Right cardiac atrium (tissue), 5 donors: ENCODE data around the gene RNMT. TPM values are rescaled to one million over a fixed set of nuclear protein-coding genes. Genes with fewer than 3 reads are reported as not detected.
"Not testable (repeated sequence)": the region's sequence is repeated elsewhere in the genome, so short reads cannot be mapped to it uniquely, and the experiment has no call there.

Source experiments
- ATAC-seq, 2 donors: fragments of 200-7000 bp; cut with Tn5 transposase; one replicate each; pipeline versions ENCODE4 v1.8.0 to v1.9.1; 2020; ENCODE audit warnings: moderate library complexity in 2 of 2, mild to moderate bottlenecking in 1 of 2
- DNase-seq, 3 donors: peaks; one replicate each; pipeline ENCODE4 v3.0.0-alpha.2; 2020
- H3K27ac ChIP-seq: one replicate; pipeline ENCODE4 v1.5.1; 2013; ENCODE audit warnings: mild to moderate bottlenecking, low read length, control low read depth, moderate library complexity
- H3K27me3 ChIP-seq: one replicate; pipeline ENCODE4 v1.6.1; 2013; ENCODE audit not compliant: control insufficient read depth, insufficient read depth
- H3K4me1 ChIP-seq: one replicate; pipeline ENCODE4 v1.6.1; 2013; ENCODE audit warnings: low read length; ENCODE audit not compliant: control insufficient read depth, insufficient read depth
- H3K4me3 ChIP-seq: one replicate; pipeline ENCODE4 v1.5.1; 2013; ENCODE audit warnings: low read length, control low read depth
- H3K9me3 ChIP-seq: one replicate; pipeline ENCODE4 v1.6.1; 2013; ENCODE audit warnings: low read length; ENCODE audit not compliant: control insufficient read depth
- WGBS: extraction: QIAGEN DNeasy Blood & Tissue Kit; methylation state at CpG from one replicate; pipeline ENCODE4 v1.1.7; 2013; 5-methylcytosine and 5-hydroxymethylcytosine counted together
- intact Hi-C, 4 donors: fragments of 100-400 bp; cut with DNase I; formaldehyde crosslinking; loops; one replicate each; pipeline versions ENCODE4 v1.11.0 to v1.14.0; 2022 to 2023
- polyA plus RNA-seq: library from polyadenylated mRNA; stranded (reverse); fragments of 200-250 nt; gene quantifications from one replicate; pipeline ENCODE4 v1.2.3, GENCODE V29; 2013
- total RNA-seq, 4 donors: library from RNA; stranded (reverse); fragmentation: NEBNext Ultra II Directional; extraction: Animal tissue kit (Norgen Biotek cat#: 25700); gene quantifications; one replicate each; pipeline ENCODE4 v1.2.1, GENCODE V29; 2021
- donor health status: healthy with polysubstance abuse.
- donor health status: DM: no; HTN: yes; CAD: no.
- donor health status: DM: no; HTN: no; CAD: no.
- donor health status: DM: no; HTN: yes; CAD: no; lungs with severe emphysema.
- donor health status: DM: yes; HTN: yes; CAD: no.

RNMT gene
- total and polyA plus RNA-seq, 5 donors: 18.8 to 40.1 (median 31.6) TPM

DNA sequence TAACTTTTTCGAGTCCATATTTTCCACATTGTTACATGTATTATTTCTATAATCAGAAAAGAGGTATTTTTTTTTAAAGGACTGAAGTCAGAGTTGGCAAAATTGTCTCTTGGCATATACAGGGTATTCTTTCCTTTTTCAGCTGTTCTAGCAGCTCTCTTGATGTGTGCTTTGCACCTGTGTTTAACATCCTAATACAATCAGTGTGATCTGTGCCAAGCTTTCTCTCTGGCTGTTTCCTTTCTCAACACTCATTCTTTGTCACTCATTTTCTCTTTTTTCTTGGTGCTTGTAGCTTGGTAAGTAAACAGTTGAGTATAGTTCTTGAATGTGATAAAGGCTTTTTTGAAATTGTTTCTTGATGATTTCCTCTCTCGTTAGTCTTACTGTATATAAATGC, 9.2 kb downstream of the RNMT start:
- DNase-seq (no peak), ATAC-seq (no peak)
- H3K9me3 ChIP-seq: no peaks in the 10 kb centered on the region
- no peaks in the 10 kb centered on the region for H3K27me3 ChIP-seq
- no peaks in the 10 kb centered on the region for H3K4me1 ChIP-seq
- H3K27ac ChIP-seq: no peak overlapping the region
- intact Hi-C loops: no loop called here
- whole genome bisulfite sequencing: 93% methylated on average over 2 of the region's 2 CpGs
- no peak overlapping the region for H3K4me3 ChIP-seq

DNA sequence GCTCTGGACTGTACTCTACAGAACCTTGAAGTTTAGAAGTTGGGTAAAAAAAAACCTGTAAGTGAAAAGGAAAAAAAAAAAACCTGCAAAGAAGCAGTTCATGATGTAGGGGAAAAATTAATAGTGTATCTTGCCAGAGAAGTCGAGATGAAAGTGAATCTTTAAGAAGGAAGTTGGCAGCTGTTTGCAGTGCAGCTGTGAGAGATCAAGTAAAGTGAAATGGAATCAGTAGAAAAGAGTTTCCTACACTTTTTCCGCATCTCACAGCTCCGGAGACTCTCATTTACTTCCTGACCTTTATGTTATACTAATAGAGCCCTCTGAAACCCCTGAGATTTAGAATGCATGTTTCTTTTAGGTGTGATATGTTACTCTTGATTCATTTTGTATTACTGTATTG, 19.2 kb downstream of the RNMT start:
- no peak overlapping the region for H3K4me3 ChIP-seq
- H3K4me1 ChIP-seq: no peaks in the 10 kb centered on the region
- no peak overlapping the region for H3K27ac ChIP-seq
- intact Hi-C loops: no loop called here
- H3K9me3 ChIP-seq: no peaks in the 10 kb centered on the region
- no peak for ATAC-seq
- DNase-seq: no peak
- 45% methylated on average over 3 of the region's 3 CpGs for WGBS
- H3K27me3 ChIP-seq: no peaks in the 10 kb centered on the region

DNA sequence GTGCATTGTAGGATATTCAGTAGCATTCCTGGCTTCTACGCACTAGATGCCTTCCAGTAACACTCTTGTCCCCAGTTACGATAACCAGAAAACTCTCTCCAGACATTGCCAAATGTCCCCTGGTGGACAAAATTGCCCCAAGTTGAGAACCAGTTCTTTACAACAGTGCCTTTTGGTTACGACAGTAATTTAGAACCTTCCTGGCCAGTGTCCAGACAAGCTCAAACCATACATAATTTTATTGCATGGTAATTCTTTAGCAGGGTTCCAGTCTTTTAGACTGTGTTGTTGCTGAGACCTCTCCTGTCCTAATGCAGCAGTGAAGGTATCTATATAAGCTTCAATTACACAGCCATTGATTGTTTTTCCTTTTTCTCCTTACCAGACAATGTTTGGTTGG, 20.2 kb downstream of the RNMT start:
- H3K27ac ChIP-seq: no peak overlapping the region
- no peak for DNase-seq
- no peaks in the 10 kb centered on the region for H3K9me3 ChIP-seq
- WGBS: 87% methylated on average over 3 of the region's 3 CpGs
- H3K4me3 ChIP-seq: no peak overlapping the region
- no peak for ATAC-seq
- intact Hi-C loops: no loop called here
- no peaks in the 10 kb centered on the region for H3K4me1 ChIP-seq
- H3K27me3 ChIP-seq: no peaks in the 10 kb centered on the region

DNA sequence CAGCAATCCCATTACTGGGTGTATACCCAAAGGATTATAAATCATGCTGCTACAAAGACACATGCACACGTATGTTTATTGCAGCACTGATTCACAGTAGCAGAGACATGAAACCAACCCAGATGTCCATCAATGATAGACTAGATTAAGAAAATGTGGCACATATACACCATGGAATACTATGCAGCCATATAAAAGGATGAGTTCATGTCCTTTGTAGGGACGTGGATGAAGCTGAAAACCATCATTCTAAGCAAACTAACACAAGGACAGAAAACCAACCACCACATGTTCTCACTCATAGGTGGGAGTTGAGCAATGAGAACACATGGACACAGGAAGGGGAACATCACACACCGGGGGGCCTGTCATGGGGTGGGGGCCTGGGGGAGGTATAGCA, 25.1 kb downstream of the RNMT start:
- intact Hi-C loops, DNase-seq, H3K4me1 ChIP-seq, H3K9me3 ChIP-seq, H3K4me3 ChIP-seq, H3K27me3 ChIP-seq, ATAC-seq, H3K27ac ChIP-seq: not testable (repeated sequence)
- WGBS: 98% methylated on average over 3 of the region's 3 CpGs

DNA sequence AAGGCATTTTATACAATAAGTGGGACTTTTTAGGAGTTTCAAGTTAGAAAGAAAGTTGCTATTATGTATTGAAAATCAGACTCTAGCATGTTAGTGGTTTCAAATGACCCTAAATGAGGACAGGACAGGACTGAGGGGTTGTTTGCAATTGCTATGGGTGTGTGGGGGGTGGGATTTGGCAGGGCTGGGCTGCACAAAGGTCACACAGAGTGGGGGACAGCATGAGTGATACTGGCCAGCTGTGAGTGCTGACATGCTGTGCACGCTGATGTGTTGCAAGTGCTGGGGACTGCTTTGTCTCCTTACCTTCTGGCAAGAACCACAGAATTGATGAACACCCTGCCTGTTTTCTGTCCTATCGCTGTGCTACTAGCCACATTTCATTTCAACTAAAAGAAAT, 29.8 kb downstream of the RNMT start:
- H3K9me3 ChIP-seq: no peaks in the 10 kb centered on the region
- WGBS: 82% methylated on average over 2 of the region's 2 CpGs
- intact Hi-C loops: no loop called here
- no peaks in the 10 kb centered on the region for H3K27me3 ChIP-seq
- no peak overlapping the region for H3K27ac ChIP-seq
- no peak for DNase-seq
- no peaks in the 10 kb centered on the region for H3K4me1 ChIP-seq
- ATAC-seq: no peak
- H3K4me3 ChIP-seq: no peak overlapping the region

GRCh38 chr18:13756671-13757070, 30.2 kb downstream of the RNMT start:
- no peaks in the 10 kb centered on the region for H3K9me3 ChIP-seq
- H3K27me3 ChIP-seq: no peaks in the 10 kb centered on the region
- no peaks in the 10 kb centered on the region for H3K4me1 ChIP-seq
- intact Hi-C loops: no loop called here
- DNase-seq (no peak), ATAC-seq (no peak)
- H3K4me3 ChIP-seq: no peak overlapping the region
- H3K27ac ChIP-seq: no peak overlapping the region

- intact Hi-C loops: no loop called here
- no peak for ATAC-seq
- H3K9me3 ChIP-seq: no peaks in the 10 kb centered on the region
- DNase-seq: no peak
- no peak overlapping the region for H3K4me3 ChIP-seq
- no peaks in the 10 kb centered on the region for H3K4me1 ChIP-seq
- no peaks in the 10 kb centered on the region for H3K27me3 ChIP-seq
- no peak overlapping the region for H3K27ac ChIP-seq
- WGBS: 87% methylated on average over 1 of the region's 1 CpG
Observed at GRCh38 chr18:13758622-13759021, 32.1 kb downstream of the RNMT start.

- intact Hi-C loops: no loop called here
- Histone ChIP-seq H3K9me3 (no peaks in the 10 kb centered on the region), H3K4me1 (no peaks in the 10 kb centered on the region), H3K27ac (no peak overlapping the region), H3K27me3 (no peaks in the 10 kb centered on the region), H3K4me3 (no peak overlapping the region)
- ATAC-seq (no peak), DNase-seq (no peak)
Observed at GRCh38 chr18:13760047-13760446, 33.6 kb downstream of the RNMT start.

- H3K4me3 ChIP-seq: no peak overlapping the region
- DNase-seq: no peak
- H3K27ac ChIP-seq: peak overlapping the region; percentile 76
Observed at GRCh38 chr18:13762690-13763439, 36.4 kb downstream of the RNMT start.

DNA sequence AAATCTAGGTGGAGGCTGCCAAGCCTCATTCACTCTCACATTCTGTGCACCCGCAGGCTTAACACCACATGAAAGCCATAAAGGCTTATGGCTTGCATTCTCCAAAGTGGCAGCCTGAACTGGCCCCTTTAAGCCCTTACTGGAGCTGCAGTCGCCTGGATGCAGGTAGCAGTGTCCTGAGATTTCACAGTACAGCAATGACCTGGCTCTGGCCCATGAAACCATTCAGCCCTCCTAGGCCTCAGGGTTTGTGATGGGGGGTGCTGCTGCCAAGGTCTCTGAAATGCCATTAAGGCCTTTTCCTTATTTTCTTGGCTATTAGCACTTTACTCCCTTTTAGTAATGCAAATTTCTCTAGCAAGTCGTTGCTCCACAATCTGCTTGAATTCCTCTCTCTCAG, 48.6 kb downstream of the RNMT start:
- ATAC-seq: no peak
- WGBS: 66% methylated on average over 3 of the region's 3 CpGs
- intact Hi-C loops: no loop called here

More at GRCh38 chr18:13762690-13763439, 36.4 kb downstream of the RNMT start:
- 80% methylated on average over 3 of the region's 3 CpGs for WGBS
- ATAC-seq: peak; percentile 51 to 70
- H3K27me3 ChIP-seq: no peaks in the 10 kb centered on the region
- intact Hi-C loops: no loop called here
- H3K4me1 ChIP-seq: no peaks in the 10 kb centered on the region
- H3K9me3 ChIP-seq: no peaks in the 10 kb centered on the region

DNA sequence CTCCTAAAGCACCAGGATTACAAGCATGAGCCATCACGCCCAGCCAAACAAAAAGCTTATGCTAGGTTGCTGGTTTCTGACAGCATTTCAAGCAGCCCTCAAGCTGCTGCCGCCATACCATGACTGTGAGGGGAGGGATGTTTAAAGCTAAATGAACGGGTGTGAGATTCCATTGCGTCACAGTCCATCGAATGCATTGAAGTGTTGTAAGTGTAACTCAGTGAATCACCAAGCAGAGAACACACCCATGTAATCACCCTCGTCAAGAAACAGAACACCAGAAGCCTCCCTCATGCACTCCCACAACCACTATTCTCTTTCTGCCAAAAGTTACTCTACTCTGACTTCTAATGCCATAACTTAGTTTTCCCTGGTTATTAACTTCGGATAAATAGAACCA, 64.7 kb downstream of the RNMT start:
- no peak for DNase-seq
- no peak for ATAC-seq
- H3K4me3 ChIP-seq: no peak overlapping the region
- H3K27ac ChIP-seq: no peak overlapping the region
- H3K27me3 ChIP-seq: no peaks in the 10 kb centered on the region
- 65% methylated on average over 7 of the region's 7 CpGs for WGBS
- intact Hi-C loops: no loop called here
- no peaks in the 10 kb centered on the region for H3K9me3 ChIP-seq
- no peaks in the 10 kb centered on the region for H3K4me1 ChIP-seq

More for the DNA sequence above, 48.6 kb downstream of the RNMT start:
- H3K27ac ChIP-seq: no peak overlapping the region
- DNase-seq: no peak
- no peaks in the 10 kb centered on the region for H3K4me1 ChIP-seq
- no peaks in the 10 kb centered on the region for H3K27me3 ChIP-seq
- H3K4me3 ChIP-seq: no peak overlapping the region
- H3K9me3 ChIP-seq: no peaks in the 10 kb centered on the region

DNA sequence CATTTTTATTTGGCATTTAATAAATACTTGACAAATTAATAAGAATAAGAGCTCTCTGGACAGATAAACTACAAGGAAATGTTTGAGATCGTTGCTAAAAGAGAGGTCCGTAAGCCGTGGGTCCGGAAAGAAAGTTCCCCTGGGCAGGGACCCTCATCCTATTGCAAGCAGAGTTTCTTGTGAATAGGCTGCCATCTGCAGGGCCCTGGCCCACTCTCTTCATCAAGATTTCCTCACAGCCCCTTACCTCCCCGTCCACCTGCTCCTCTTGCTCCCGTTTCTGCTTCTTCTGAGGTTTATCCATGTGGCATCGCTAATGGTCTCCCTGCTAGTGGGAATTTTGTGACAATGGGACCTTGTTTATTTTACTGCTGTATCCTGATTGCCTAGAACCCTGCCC, 67.3 kb downstream of the RNMT start:
- intact Hi-C loops: no loop called here
- H3K4me1 ChIP-seq: no peaks in the 10 kb centered on the region
- DNase-seq (no peak), ATAC-seq (no peak)
- no peak overlapping the region for H3K4me3 ChIP-seq
- H3K27me3 ChIP-seq: no peaks in the 10 kb centered on the region
- no peak overlapping the region for H3K27ac ChIP-seq
- no peaks in the 10 kb centered on the region for H3K9me3 ChIP-seq
- 44% methylated on average over 7 of the region's 7 CpGs for WGBS
